GM18909 (cell line): ENCODE results near the gene SPINT1.
A peak's percentile ranks its signal among the peaks of the same experiment; 100 is the strongest.

ENCODE experiments used
- ATAC-seq: cut with Tn5 transposase; IDR thresholded peaks from one replicate; pipeline ENCODE4 v1.9.1; 2021; ENCODE audit warnings: mild to moderate bottlenecking; ENCODE audit not compliant: unreplicated experiment, poor library complexity

The SPINT1 gene

DNA sequence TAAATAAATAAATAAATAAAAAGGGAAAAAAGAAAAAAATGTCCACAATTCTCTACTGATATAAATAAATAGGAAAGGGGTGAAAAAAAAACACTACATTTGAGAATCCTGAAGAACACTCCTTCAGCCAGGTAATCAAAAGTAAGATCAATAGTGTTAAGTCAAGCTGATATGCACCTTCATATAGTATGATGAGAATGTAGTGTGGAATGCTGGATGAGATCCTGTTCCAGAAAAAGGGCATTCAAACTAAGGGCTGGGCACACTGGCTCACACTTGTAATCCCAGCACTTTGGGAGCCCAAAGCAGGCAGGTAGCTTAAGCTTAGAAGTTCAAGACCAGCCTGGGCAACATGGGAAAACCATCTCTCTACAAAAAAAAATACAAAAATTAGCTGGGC lies 45.3 kb downstream of the SPINT1 start:
- no peak for ATAC-seq

DNA sequence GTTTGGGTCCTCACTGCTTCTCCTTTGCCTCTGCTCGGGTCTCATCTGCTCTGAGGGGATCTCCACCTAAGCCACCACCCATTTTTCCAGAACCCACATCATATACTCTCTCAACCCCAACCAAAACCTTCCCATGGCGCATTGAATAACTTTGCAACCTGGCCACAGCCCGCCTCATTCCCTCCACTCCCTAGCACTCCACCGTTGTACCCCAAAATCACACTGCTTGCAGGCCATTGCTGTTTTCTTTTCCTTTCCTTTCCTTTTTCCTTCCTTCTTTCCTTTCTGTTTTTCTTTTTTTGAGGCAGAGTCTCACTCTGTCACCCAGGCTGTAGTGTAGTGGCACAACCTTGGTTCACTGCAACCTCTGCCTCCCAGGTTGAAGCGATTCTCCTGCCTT lies 47.3 kb downstream of the SPINT1 start:
- no peak for ATAC-seq

DNA sequence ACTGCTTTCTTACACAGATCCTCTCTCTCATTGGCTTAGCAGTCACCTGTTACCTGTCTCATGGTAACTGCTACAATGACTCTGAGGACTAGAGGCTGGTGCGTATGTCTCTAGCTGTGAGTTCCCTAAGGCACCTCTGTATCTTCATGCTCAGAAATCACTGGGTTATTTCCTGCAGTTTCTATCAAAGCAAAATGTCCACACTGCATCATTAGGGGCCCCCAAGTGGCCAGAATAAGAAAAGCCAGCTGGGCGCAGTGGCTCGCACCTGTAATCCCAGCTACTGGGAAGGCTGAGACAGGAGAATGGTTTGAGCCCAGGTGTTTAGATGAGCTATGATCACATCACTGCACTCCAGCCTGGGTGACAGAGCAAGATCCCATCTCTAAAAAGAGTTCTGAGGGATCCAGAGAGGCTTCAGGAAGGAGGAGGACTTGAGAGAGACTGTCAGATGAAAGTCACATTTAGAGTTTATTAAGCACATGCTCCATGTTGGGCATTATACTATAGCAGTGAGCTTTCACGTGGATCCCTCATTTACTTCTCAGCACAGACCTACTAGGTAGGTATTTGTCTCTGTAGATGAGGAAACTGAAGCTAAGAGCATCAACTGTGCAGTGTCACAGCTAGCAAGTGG lies 48.1 kb downstream of the SPINT1 start:
- ATAC-seq, result no peak

DNA sequence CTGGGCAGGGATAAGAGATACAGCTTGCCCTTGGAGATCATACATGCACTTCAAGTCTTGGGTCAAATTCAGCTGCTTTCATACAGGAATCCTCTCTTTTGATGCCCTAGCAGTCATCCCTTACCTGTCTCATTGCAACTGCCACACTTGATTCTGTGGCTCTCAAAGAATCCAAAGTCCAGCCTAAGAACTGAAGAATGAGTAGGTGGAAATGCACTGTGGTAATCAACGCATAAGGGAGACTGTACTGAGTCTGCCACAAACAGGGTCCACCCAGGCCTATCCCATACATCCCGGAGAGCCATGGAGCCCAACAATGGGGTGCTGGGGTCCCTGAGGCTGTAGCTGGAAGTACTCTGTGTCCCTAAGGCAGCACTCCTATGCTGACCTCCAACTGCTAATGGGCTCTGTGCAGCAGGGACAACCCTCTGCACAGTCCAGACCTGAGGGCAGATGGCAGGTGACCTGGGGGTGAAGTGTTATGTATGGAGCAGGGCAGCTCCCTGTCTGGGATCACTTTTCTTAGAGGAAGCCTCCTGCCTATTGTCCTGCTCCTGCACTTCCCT lies 48.7 kb downstream of the SPINT1 start:
- no peak for ATAC-seq

DNA sequence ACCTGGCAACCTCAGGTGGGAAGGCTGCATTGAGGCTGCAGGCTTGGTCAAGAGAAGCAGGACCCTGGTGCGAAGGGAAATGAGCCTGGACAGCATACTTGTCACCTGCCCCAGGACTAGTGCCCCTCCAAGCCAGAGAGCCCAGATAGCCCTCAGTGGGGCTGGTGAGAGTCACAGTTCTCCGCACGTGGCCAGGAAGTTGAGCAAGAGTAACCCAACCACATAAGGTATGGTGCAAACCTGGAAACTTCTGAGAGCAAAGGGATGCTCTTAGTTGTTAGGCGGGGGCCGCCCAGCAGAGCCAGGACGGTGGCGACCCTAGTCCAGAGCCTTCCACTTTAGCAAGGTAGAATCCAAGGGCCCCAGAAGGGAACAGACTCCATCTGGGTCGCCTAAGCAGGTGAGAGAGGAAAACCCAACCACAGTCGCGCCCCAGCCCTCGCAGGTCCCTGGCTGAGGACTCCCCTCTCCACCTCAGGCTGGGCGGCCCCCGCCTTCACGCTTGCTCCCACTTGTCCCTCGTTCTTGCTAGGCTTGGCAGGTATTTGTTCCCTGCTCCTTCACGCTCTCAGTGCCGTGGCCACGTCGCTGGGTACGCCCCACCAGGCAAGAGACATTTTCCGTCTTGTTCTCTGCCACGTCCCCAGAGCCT lies 49.3 kb downstream of the SPINT1 start:
- ATAC-seq, result no peak

DNA sequence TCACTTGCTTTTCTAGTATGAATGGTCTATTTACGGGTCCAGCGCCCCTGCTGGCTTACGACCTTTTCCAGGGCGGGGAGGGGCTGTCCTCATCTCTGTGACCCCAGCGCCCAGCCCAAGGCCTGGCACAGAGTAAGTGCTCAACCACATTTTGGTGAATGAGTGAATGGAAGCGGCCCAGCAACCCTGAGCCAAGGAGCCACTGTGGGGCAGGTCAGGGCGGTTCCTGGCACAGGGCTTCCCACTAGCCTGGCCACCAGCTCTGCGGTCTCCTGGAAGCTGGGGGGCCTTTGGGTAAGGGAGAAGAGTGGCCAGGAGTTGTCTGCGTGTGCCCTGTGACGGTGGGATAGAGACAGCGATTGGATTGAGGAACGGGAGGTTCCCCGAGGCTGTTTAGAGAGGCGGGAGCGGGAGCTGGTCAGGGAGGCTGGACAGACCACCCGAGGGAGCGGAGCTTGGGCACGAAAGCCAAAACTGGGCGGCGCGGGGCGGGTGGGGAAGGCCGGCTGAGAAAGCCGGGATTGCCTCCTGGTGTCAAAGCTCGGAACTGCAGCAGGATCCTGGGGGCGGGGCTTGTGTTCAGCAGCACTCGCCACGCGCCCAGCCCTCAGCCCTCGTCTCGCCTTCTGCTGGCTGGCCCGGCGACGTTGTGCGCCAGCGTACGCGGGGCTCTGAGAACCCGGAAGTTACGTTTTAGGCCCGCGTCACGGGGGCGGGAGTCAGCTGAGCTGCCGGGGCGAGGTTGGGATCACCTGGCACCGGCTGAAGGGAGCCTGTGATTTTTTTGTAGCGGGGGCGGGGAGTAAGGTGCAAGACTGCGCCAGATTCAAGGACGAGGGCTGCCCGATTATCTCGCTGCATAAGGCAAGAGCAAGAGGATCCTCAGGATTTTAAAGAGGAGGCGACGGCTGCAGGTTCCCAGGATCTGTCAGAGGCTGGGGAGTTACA lies 50.2 kb downstream of the SPINT1 start, which contains the start of gene VPS18:
VPS18 (plus strand) TSS at position 718 of the 948 bp plus-strand sequence. CDS start 319 bp downstream, outside the sequence.
- peak; percentile 86 for ATAC-seq

DNA sequence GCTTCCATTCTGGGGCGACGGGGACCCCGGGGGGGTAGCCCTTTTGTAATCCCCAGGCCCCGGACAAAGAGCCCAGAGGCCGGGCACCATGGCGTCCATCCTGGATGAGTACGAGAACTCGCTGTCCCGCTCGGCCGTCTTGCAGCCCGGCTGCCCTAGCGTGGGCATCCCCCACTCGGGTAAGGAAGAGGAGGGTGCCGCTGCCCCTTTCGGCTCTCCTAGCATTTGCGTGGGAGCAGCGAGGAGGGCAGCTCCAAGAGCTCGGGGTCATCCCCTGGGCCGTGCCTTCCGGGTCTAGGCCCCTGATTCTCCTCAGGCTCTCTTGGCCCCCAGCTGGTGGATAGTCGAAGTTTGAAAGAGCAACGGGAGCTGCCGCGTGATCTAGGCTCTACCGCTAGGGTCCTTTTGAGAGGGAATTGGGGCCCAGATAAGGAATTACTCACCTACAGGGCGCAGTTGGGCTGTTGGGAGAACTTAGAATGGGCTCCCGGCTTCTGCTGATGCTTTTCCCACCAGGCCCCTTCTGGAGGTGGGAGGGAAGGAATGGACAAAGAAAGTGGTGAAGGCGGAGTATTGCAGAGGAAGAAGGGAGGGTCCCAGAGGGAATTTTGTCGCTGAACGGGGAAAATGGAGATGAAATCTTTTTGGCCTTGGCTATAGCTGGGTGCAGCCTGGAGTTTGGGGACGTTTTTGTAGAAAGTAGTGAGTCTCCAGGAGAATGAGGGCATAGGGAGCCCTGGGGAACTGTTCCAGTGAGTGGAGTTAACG lies 51.0 kb downstream of the SPINT1 start:
- peak; percentile 38 for ATAC-seq

DNA sequence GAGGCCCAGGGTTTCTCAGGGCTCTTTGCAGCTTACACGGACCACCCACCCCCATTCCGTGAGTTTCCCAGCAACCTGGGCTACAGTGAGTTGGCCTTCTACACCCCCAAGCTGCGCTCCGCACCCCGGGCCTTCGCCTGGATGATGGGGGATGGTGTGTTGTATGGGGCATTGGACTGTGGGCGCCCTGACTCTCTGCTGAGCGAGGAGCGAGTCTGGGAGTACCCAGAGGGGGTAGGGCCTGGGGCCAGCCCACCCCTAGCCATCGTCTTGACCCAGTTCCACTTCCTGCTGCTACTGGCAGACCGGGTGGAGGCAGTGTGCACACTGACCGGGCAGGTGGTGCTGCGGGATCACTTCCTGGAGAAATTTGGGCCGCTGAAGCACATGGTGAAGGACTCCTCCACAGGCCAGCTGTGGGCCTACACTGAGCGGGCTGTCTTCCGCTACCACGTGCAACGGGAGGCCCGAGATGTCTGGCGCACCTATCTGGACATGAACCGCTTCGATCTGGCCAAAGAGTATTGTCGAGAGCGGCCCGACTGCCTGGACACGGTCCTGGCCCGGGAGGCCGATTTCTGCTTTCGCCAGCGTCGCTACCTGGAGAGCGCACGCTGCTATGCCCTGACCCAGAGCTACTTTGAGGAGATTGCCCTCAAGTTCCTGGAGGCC lies 55.8 kb downstream of the SPINT1 start:
- no peak for ATAC-seq

DNA sequence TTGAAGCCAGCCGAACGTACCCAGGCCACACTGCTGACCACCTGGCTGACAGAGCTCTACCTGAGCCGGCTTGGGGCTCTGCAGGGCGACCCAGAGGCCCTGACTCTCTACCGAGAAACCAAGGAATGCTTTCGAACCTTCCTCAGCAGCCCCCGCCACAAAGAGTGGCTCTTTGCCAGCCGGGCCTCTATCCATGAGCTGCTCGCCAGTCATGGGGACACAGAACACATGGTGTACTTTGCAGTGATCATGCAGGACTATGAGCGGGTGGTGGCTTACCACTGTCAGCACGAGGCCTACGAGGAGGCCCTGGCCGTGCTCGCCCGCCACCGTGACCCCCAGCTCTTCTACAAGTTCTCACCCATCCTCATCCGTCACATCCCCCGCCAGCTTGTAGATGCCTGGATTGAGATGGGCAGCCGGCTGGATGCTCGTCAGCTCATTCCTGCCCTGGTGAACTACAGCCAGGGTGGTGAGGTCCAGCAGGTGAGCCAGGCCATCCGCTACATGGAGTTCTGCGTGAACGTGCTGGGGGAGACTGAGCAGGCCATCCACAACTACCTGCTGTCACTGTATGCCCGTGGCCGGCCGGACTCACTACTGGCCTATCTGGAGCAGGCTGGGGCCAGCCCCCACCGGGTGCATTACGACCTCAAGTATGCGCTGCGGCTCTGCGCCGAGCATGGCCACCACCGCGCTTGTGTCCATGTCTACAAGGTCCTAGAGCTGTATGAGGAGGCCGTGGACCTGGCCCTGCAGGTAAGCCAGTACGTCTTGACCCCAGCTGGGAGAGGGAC lies 56.6 kb downstream of the SPINT1 start:
- no peak for ATAC-seq

DNA sequence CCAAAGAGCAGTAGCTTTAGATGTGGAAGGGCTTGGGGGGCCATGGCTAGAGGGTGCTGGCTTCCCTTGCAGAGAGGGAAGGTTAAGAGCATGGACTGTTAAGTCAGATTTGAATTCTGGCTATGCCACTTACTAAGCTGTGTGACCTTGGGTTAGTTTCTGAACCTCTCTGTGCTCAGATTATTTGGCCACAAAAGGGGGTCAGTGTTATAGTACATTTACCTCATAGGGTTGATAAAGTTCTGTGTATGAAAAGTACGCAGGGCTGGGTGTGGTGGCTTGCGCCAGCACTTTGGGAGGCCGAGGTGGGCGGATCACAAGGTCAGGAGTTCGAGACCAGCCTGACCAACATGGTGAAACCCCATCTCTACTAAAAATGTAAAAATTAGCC lies 57.2 kb downstream of the SPINT1 start:
- ATAC-seq, result no peak

DNA sequence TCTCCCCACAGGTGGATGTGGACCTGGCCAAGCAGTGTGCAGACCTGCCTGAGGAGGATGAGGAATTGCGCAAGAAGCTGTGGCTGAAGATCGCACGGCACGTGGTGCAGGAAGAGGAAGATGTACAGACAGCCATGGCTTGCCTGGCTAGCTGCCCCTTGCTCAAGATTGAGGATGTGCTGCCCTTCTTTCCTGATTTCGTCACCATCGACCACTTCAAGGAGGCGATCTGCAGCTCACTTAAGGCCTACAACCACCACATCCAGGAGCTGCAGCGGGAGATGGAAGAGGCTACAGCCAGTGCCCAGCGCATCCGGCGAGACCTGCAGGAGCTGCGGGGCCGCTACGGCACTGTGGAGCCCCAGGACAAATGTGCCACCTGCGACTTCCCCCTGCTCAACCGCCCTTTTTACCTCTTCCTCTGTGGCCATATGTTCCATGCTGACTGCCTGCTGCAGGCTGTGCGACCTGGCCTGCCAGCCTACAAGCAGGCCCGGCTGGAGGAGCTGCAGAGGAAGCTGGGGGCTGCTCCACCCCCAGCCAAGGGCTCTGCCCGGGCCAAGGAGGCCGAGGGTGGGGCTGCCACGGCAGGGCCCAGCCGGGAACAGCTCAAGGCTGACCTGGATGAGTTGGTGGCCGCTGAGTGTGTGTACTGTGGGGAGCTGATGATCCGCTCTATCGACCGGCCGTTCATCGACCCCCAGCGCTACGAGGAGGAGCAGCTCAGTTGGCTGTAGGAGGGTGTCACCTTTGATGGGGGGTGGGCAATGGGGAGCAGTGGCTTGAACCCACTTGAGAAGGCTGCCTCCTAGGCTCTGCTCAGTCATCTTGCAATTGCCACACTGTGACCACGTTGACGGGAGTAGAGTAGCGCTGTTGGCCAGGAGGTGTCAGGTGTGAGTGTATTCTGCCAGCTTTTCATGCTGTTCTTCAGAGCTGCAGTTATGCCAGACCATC lies 59.0 kb downstream of the SPINT1 start:
- ATAC-seq, result no peak

DNA sequence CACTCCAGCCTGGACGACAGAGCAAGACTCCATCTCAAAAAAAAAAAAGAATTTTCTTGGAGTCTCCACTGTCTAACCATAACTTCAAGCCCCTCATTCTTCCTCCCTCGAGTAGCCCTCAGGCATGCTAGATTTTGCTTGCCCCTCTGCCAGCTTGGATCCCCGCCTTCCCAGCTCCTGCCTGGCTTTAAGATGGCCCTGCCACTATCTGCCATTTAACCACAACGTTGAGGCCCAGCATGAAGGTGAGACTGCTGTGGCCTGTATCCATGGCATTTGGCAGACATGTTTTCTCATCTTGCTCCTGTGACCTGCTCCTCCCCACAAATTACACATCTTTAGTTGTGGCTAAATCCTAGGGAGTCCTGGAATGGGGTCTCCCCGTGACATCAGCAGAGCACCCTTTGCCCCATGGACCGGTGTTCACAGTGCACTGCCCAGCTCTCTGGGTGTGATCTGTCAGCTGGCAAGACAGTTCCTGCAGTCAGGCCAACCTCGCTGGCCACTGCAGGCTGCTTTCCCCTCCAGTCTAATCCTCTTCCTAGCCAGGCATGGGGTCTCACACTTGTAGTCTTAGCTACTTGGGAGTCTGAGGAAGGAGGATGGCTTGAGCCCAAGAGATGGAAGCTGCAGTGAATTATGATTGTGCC lies 60.8 kb downstream of the SPINT1 start:
- no peak for ATAC-seq

DNA sequence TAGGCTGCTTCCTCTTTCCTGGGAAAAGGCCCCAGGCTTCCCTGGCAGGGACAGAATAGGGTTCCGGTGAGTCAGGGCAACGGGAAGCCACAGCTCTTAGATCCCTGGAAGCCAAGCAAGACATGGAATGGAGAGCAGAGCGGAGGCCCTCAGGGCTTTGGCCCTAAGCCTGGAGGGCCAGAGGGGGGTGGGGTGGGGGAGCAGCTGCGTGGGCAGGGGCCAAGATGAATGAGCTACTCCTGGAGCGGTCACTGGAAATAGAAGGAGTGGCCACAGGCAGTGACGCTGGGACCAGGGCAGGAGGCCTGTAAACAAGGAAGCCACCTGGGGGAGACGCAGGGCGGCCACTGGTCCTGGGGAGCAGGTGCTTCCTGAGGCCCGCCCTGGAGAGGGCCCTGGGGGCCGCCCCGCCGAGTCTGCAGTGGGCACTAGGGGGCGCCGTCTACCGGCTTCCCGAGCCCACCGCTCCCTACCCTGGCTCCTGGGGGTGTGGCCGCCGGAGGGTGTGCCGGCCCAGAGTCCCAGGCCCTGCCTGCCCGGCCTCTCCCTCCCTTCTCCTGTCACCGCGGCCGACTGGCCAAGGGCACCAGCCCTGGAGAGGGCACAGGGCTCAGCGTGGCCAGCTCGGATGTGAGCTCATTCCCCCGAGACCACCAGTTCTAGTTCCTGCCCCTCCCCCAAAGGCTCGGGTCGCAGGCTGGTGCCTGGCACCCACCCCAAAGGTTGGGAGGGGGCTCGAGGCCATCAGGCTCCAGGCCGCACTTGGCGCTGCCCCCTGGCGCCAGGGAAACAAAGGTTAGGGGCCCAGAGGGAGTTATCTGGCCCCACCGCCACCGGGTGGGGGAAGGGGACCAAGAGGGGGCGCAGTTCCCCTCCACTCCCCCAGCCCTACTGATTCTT lies 62.5 kb downstream of the SPINT1 start:
- peak; percentile 66 for ATAC-seq

DNA sequence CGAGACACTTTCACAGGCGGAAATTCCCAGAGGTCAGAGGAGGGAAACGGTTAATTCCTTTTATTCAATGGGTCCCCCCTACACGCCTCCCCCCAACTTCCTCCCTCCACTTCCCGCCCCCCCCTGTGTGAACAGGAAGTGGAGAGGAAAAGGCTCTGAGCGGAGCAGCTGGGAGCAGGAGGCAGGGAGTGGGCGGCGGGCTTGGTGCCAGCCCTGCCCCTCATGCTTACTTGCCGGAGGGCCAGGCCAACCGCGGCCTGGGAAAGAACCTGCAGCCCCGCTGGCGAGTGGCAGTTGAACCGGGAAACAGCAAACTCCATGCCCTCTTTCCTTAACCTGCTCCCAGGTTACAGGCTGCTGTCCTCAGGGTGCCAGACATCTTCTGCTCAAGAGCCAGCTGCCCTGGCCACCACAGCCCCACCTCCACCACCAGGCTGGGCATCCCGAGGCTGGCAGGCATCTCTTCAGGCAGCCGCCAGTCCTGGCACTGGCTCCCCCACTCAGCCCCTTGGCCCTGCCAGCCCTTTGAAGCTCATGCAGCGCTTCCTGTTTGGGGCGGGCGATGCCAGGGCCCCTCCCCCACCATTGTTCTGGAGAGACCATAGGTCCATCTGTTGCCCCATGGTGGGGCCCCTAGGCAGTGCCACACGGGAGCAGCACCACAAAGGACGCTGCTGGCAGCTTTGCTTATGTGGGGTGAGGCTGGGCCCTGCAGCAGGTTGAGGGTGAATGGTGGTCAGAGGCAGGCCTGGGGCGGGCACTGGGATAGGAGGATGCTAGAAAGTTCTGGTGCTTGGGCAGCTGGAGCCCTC lies 63.3 kb downstream of the SPINT1 start:
- ATAC-seq, result peak; percentile 20
